ENCODE measurements around the gene PAX6. TPM values are rescaled to one million over a fixed set of nuclear protein-coding genes. Genes with fewer than 3 reads are reported as not detected.

Gene PAX6
- total RNA-seq, 2 donors from 2014 or later = 1.1 to 1.6 TPM

DNA sequence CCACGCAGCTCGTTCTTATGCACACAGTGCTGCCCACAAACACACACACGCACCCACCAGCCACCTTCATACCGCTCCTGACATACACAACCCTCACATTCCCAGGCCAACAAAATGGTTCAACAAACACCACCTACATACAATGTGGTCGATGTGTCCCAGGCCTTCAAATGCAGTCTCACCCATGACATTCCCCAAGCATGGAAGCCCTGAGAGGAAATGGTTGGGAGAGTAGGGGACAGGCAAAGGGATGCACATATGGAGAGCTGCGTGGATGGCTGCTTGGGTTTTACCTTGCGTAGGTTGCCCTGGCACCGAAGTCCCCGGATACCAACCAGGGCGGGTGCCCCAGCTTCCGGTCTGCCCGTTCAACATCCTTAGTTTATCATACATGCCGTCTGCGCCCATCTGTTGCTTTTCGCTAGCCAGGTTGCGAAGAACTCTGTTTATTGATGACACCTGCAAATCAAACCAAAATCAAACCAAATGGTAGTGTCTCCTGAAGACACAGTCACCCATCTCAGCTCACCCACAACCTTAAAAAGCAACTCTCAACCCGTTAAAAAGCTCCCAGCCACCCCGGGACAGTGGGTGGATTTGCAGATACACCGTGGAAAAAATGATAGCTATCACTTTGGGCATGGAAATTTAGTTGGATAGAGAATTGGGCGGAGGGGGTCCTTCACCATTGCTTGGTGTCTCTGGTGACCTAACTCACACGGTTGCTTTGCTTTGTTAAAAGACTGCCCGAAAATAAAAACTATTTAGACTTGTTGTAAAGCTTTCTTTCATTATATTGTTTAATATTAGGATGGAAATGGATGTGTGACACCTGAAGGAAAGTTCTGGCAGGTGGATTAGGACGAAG lies 10.5 kb downstream of the PAX6 start:
- Histone ChIP-seq H3K27ac (no peak overlapping the region), H3K9ac (ENCODE audit: low read depth in 2 of 2, low read length in 2 of 2) (no peak overlapping the region), H3K4me3 (no peak overlapping the region), H3K36me3 (no peaks in the 10 kb centered on the region), H3K4me1 (peaks cover 7% of the 10 kb centered on the region), H3K9me3 (no peaks in the 10 kb centered on the region), H3K27me3 (peaks cover 92% of the 10 kb centered on the region)
- DNase-seq = no peak
- TF ChIP-seq, protein P1, sequence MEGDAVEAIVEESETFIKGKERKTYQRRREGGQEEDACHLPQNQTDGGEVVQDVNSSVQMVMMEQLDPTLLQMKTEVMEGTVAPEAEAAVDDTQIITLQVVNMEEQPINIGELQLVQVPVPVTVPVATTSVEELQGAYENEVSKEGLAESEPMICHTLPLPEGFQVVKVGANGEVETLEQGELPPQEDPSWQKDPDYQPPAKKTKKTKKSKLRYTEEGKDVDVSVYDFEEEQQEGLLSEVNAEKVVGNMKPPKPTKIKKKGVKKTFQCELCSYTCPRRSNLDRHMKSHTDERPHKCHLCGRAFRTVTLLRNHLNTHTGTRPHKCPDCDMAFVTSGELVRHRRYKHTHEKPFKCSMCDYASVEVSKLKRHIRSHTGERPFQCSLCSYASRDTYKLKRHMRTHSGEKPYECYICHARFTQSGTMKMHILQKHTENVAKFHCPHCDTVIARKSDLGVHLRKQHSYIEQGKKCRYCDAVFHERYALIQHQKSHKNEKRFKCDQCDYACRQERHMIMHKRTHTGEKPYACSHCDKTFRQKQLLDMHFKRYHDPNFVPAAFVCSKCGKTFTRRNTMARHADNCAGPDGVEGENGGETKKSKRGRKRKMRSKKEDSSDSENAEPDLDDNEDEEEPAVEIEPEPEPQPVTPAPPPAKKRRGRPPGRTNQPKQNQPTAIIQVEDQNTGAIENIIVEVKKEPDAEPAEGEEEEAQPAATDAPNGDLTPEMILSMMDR (IDR thresholded peaks at IDR 0.05) = no peak
- intact Hi-C loops (cut with DNase I) = no loop called here

DNA sequence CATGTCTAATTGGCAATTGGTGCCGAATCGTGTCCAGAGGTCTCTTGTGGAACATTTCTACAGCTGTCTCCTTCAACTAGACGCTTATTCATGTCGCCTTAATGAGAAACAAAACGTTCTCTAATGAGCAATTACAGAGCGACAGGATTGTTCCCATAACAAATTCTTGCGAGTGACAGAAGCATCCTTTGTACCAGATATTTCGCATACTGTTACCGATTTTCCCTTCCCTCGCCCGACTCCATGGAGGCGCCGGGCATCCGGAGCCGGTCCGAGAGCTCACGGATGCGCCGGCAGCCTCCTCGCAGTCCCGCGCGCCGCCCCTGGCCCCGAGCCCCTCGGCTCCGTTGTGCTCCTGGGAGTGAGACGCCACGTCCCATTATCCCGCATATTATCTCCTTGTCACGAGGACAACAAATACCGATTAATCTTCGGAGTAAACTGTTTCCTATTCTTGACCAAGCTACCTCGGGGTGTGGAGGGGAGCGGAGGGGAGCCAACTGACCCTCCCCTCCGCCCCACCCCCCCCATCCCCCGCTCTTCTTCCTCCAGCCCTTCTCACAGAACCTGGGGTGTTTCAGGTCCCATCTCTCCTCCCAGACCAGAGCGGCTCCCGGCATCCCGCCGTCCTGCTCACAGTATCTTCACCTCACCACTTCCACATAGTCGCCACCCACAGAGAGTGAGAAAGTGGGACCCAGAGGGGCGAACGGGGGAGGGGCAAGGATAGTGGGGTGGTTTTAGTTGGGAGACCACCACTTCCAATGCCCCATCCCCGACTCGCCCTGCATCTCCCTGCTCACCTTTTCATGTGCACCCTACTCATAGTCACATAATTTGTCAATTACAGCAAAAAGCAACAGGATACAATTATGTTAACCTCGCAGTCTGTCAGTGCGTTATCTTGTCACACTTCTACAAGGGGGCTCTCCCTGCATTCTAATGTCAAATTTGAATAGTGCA lies 11.4 kb downstream of the PAX6 start:
- Histone ChIP-seq H3K4me1 (no peaks in the 10 kb centered on the region), H3K4me3 (no peak overlapping the region), H3K27ac (no peak overlapping the region), H3K36me3 (no peaks in the 10 kb centered on the region), H3K9me3 (no peaks in the 10 kb centered on the region), H3K9ac (ENCODE audit: low read depth in 2 of 2, low read length in 2 of 2) (no peak overlapping the region), H3K27me3 (peaks cover 88% of the 10 kb centered on the region)
- no peak for DNase-seq
- TF ChIP-seq, protein P1 (IDR thresholded peaks at IDR 0.05) = no peak
- intact Hi-C loops (cut with DNase I) = no loop called here

DNA sequence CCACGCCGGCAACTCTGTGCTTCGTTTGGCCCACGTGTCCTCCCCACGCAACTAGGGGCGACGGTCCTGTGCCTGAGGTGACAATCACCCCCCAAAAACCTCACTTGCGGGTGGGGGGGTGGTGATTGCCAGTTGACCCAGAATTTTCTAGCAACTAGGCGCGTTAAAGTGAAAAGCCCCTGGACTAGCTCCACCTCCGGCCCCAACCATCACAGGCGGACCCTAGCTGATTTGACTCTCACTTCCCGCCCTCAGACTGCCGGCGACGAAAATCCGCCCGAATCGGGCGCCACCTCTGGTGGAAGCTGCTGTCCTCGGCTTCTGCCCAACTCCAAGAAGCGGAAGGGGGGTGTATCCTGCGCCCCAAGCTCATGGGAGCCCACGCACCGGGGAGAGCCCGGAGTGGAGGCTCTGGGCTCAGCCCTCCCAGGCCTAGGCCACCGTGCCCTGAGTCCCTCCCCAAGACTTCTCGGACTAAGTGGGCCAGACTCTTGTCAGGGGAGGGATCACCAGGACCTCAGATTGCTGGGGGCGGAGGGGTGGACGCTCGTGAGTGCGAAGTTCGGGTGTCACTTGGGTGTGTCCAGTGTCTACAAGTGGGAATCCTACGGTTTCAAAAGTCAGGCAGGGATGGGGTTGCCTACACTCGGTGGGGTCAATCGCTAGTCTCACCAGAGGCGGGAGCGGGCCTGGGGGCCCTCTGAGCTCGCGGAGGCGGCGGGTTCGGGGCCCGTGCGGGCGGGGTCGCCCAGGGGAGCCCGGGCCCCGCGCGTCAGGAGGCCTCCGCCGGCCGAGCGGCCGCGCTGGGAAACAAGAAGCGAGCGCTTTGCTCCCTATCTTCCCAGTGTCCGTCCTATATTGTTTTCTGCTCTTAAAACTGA lies 12.3 kb downstream of the PAX6 start:
- H3K27ac ChIP-seq = no peak overlapping the region
- H3K27me3 ChIP-seq = peaks cover 79% of the 10 kb centered on the region
- TF ChIP-seq, protein P1 (IDR thresholded peaks at IDR 0.05) = no peak
- H3K36me3 ChIP-seq = no peaks in the 10 kb centered on the region
- no peak overlapping the region for H3K4me3 ChIP-seq
- DNase-seq = no peak
- no peak overlapping the region for H3K9ac ChIP-seq (ENCODE audit: low read depth in 2 of 2, low read length in 2 of 2)
- H3K9me3 ChIP-seq = no peaks in the 10 kb centered on the region
- no peaks in the 10 kb centered on the region for H3K4me1 ChIP-seq
- intact Hi-C loops (cut with DNase I) = no loop called here

DNA sequence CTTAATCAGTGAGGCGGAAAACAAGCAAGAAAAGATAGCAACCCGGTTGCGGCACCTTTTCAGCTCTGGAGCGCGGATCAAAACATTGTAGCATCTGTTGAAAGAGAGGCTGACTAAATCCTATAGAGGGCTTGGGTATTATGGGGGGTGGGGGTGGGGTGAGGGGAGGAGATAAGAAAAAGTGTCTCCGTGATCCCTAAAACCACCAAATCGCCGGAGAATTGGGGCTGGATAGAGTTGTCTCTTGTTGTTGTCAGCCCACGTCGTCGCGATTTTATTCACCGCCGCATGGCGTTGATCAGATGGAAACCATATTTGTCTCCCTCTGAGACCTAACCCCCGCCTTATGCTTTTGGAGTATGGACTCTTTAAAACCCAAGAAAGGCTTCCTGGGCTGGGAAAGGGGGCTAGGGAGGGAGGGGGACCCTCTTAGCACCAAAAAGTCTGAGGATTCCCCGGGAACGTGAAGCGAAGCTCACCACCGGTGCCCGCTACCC lies 13.0 kb downstream of the PAX6 start:
- Histone ChIP-seq H3K9me3 (no peaks in the 10 kb centered on the region), H3K27me3 (peaks cover 72% of the 10 kb centered on the region), H3K4me1 (no peaks in the 10 kb centered on the region), H3K27ac (no peak overlapping the region), H3K36me3 (no peaks in the 10 kb centered on the region), H3K9ac (ENCODE audit: low read depth in 2 of 2, low read length in 2 of 2) (no peak overlapping the region), H3K4me3 (no peak overlapping the region)
- intact Hi-C loops (cut with DNase I) = no loop called here
- TF ChIP-seq, protein P1 (IDR thresholded peaks at IDR 0.05) = no peak
- DNase-seq = no peak
